Esophagus squamous epithelium (tissue), 4 donors: ENCODE data around the gene PRKCB.

ENCODE experiments used
- CTCF ChIP-seq, 6 experiments: fragments of 450-650 bp in 4 of 6; fragments of 200-600 bp in 2 of 6; sonication (generic) in 2 of 6; IDR thresholded peaks; one replicate each; pipeline ENCODE4 v1.5.1; 2016 to 2019; ENCODE audit warnings: antibody characterized with exemption in 6 of 6, mild to moderate bottlenecking in 4 of 6, moderate library complexity in 4 of 6
- POLR2A ChIP-seq, 4 donors: fragments of 450-650 bp; IDR thresholded peaks; one replicate each; pipeline ENCODE4 v1.6.1; 2017; ENCODE audit warnings: antibody characterized with exemption in 4 of 4, mild to moderate bottlenecking in 4 of 4, moderate library complexity in 3 of 4

GRCh38 chr16:23821467-23821866 lies 14.3 kb upstream of the PRKCB start:
- TF ChIP-seq CTCF (IDR thresholded peaks at IDR 0.05), result no peak
- no peak for TF ChIP-seq POLR2A (IDR thresholded peaks at IDR 0.05)
